ENCODE data around the gene ACTL10. TPM values are rescaled to one million over a fixed set of nuclear protein-coding genes. Genes with fewer than 3 reads are reported as not detected.

The ACTL10 gene
- total and polyA plus RNA-seq, 2 of the 4 experiments (the other 2 are of a cell fraction), result 0.18 to 0.43 TPM

DNA sequence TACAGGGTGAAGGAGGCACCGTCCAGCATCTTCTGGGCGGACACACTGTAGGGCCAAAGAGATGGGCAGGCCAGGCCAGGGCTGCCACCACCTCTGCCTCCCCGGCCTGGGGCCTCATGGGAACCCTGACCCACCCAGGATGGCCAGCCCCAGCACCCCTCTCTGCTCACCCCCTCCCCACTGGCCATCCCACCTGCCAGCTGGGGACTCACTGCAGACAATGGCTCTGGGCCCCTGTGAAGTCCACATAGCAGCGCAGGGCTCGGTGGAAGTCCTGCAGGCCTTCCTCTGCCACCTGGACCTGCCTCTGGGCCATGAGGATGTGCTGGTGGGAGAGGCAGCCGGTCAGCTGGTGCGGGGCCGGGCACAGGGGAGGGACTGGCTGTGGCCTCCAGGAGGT is 8.2 kb upstream of the ACTL10 start:
- no peak overlapping the region for H3K14ac ChIP-seq (replicated peaks; ENCODE audit: low read depth, low read length)
- H3K4ac ChIP-seq (ENCODE audit: low read depth, low read length), result no peak overlapping the region
- peaks cover 7 to 15% of the 10 kb centered on the region in 2 experiments; a peak in 3 of 4 replicates for H3K79me1 ChIP-seq (ENCODE audit: low read depth in 1 of 2, low read length in 2 of 2)
- no peak overlapping the region for H2AK5ac ChIP-seq (ENCODE audit: low read depth, low read length)
- no peak overlapping the region for H3K4me3 ChIP-seq (ENCODE audit: insufficient read depth, low read depth, low read length)
- no peaks in the 10 kb centered on the region for H4K20me1 ChIP-seq (ENCODE audit: insufficient read depth, low read length)
- no peak overlapping the region for H2BK20ac ChIP-seq (ENCODE audit: low read depth, low read length)
- no peak overlapping the region for H2BK120ac ChIP-seq (ENCODE audit: low read depth, low read length)
- H3K4me2 ChIP-seq (ENCODE audit: low read depth, low read length), result no peak overlapping the region
- no peak overlapping the region for H4K5ac ChIP-seq (ENCODE audit: low read depth, low read length)
- no peak for DNase-seq
- peaks cover 5% of the 10 kb centered on the region for H3K4me1 ChIP-seq (ENCODE audit: control insufficient read depth, insufficient read depth, low read length)
- intact Hi-C loops (cut with micrococcal nuclease), result no loop called here
- no peak overlapping the region for H2AK9ac ChIP-seq (replicated peaks; ENCODE audit: low read depth, low read length, poor library complexity)
- H2BK15ac ChIP-seq (ENCODE audit: low read depth, low read length), result no peak overlapping the region
- peaks cover 19% of the 10 kb centered on the region; the same call in 1 of the 2 replicates for H3K36me3 ChIP-seq (ENCODE audit: control insufficient read depth, insufficient read depth, low read length)
- no peak for ATAC-seq (ENCODE audit: low read depth)
- no peaks in the 10 kb centered on the region for H3K27me3 ChIP-seq (ENCODE audit: control insufficient read depth, insufficient read depth, low read length)
- ChIA-PET CTCF (no interaction called here), POLR2A (ENCODE audit: unreplicated experiment) (no interaction called here)
- no peak overlapping the region for H3K27ac ChIP-seq (ENCODE audit: insufficient read depth, low read length)
- no peak overlapping the region for H3K56ac ChIP-seq (ENCODE audit: extremely low read depth, insufficient read depth, low read length)
- no peak overlapping the region for H2AFZ ChIP-seq (replicated peaks; ENCODE audit: low read length, poor library complexity)
- H4K91ac ChIP-seq (ENCODE audit: insufficient read depth, low read depth, low read length), result no peak overlapping the region
- no peak overlapping the region for H3K23ac ChIP-seq (ENCODE audit: low read depth, low read length)
- no peak overlapping the region for H4K8ac ChIP-seq (ENCODE audit: low read depth in 2 of 2, low read length in 2 of 2)
- dilution Hi-C loops (cut with HindIII; ENCODE audit: low sequenced_read_pairs, unreplicated experiment), result no loop called here
- 100% methylated on average over 3 of the region's 8 CpGs; no CpG with 5 or more reads in 1 of the 2 experiments for WGBS, 2 experiments (ENCODE audit: extremely low coverage in 2 of 2, insufficient read length in 1 of 2)
- no peak overlapping the region for H3K9ac ChIP-seq (ENCODE audit: low read depth, low read length)
- in situ Hi-C loops (cut with MboI; ENCODE audit: low sequenced_read_pairs), result no loop called here
- H3K9me3 ChIP-seq (ENCODE audit: control insufficient read depth, insufficient read depth, low read length), result no peaks in the 10 kb centered on the region
- H3K18ac ChIP-seq (ENCODE audit: low read depth, low read length), result no peak overlapping the region
- no TSS peak for BruUV-seq (replicated peaks)
- no peak overlapping the region for H2BK5ac ChIP-seq (ENCODE audit: low read depth, low read length, poor library complexity, severe bottlenecking)
- no peak for TF ChIP-seq CTCF (conservative IDR thresholded peaks at IDR 0.05; ENCODE audit: low read depth, low read length)
- no peak for TF ChIP-seq FOS (IDR thresholded peaks at IDR 0.05; ENCODE audit: low read depth, low read length)
- no peak for TF ChIP-seq CHD1 (IDR thresholded peaks at IDR 0.05; ENCODE audit: low read depth, low read length)
- TF ChIP-seq RFX5 (IDR thresholded peaks at IDR 0.05; ENCODE audit: low read depth, low read length), result no peak
- TF ChIP-seq CEBPB (IDR thresholded peaks at IDR 0.05; ENCODE audit: low read depth, low read length), result no peak
- TF ChIP-seq RAD21 (IDR thresholded peaks at IDR 0.05; ENCODE audit: low read length), result no peak
- no peak for TF ChIP-seq BHLHE40 (IDR thresholded peaks at IDR 0.05; ENCODE audit: low read depth, low read length)
- no peak for TF ChIP-seq SMC3 (IDR thresholded peaks at IDR 0.05; ENCODE audit: low read depth, low read length)
- no peak for TF ChIP-seq MAZ (IDR thresholded peaks at IDR 0.05; ENCODE audit: borderline replicate concordance, low read depth, low read length)
- TF ChIP-seq, protein P1, sequence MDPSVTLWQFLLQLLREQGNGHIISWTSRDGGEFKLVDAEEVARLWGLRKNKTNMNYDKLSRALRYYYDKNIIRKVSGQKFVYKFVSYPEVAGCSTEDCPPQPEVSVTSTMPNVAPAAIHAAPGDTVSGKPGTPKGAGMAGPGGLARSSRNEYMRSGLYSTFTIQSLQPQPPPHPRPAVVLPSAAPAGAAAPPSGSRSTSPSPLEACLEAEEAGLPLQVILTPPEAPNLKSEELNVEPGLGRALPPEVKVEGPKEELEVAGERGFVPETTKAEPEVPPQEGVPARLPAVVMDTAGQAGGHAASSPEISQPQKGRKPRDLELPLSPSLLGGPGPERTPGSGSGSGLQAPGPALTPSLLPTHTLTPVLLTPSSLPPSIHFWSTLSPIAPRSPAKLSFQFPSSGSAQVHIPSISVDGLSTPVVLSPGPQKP (IDR thresholded peaks at IDR 0.05; ENCODE audit: borderline replicate concordance, low read depth, low read length), result no peak
- peaks cover 9% of the 10 kb centered on the region for H3K9me1 ChIP-seq (ENCODE audit: insufficient read depth, low read length)
